ENCODE results near the gene EFCAB10.

EFCAB10 gene

GRCh38 chr7:105596866-105597265 is 15.6 kb upstream of the EFCAB10 start:
- no peak for DNase-seq

DNA sequence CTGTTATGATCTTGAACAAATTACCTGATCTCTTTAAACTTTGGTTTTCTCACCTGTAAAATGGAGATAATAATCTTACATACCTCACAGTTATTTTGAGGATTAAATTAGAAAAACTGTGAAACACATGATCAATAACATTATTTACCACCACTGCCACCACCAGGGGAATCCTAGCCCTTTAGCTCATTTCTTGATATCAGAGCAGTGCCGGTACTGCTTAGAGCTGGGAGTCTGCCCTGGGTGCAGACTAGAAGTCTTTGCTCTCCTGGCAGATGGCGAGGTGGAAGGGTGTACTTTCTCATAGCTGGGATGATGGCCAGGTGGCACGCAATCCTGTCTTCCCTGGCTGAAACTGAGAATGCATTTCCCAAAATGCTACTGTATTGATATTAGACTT is 12.7 kb upstream of the EFCAB10 start:
- DNase-seq: no peak

DNA sequence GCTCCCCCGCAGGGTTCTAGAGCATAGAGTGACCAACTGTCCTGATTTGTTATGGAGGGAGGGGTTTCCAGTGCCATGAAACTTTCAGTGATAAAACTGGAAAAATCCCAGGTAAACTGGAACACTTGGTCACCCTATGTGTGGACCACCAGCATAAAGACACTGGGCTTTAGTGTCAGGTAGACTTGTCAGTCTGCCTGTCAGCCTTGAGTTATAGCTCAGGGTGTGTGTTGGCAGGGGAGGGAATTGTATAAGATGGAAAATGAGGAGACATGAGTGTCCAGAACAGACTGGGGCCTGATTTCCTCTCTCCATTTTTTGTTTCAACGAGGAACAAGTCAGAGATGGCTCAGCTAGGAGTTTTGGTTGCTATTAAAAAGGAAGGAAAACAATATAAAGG is 10.2 kb upstream of the EFCAB10 start:
- no peak for DNase-seq

GRCh38 chr7:105590793-105591192 is 9.5 kb upstream of the EFCAB10 start:
- DNase-seq: no peak

- DNase-seq: peak; percentile 63
These were observed 8.2 kb upstream of the EFCAB10 start for GRCh38 chr7:105589356-105590077.

DNA sequence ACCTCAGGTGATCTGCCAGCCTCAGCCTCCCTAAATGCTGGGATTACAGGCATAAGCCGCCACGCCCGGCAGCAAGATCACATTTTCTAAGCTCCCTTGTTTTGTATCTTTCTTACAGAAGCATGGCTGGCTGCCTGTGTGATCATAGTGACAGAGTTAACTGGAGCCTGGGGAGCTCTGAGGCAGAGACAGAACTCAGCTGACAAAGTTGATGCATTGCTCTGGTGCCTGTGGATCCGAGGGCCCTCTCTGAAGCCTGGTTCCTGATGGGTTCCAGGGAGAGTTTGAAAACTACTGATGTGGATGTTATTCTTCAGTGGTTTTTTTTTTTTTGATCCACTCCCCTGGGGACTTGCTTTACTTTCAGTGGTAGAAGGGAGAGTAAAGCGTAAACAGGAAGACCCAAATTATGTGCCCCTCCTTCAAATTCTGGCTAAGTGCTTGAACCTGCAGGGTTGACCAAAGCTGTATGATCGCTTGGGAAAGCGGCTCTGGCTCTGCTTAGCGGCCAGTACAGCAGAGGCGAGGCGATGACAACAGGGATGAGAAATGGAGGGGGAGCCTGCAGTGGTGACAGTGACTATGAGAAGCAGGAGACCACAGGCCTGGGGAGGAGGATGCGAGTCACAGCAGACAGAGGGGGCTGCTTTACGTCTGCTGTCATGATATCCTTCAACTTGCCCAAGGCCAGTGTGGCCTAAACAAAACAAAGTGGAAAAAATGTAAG is 6.8 kb upstream of the EFCAB10 start:
- no peak for DNase-seq

GRCh38 chr7:105585850-105586500 is 4.7 kb upstream of the EFCAB10 start:
- DNase-seq: no peak

DNA sequence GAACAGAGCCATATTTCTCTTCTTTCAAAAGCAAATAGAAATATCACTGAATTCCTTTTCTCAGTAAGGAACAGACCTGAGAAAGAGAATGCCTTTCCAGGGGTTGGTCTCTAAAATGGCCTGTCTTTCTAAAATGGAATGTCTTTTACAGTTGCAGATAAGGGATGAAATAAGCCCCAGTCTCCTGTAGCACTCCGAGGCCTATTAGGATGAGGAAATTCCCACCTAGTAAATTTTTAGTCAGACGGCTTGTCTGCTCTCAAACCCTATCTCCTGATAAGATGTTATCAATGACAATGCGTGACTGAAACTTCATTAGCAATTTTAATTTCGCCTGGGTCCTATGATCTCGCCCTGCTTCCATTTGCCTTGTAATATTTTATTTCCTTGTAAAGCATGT is 2.9 kb upstream of the EFCAB10 start:
- no peak for DNase-seq

- no peak for DNase-seq
These were observed 1.8 kb upstream of the EFCAB10 start for GRCh38 chr7:105583061-105583460.

- no peak for DNase-seq
These were observed 1.1 kb downstream of the EFCAB10 start for GRCh38 chr7:105580022-105580740.

GRCh38 chr7:105578496-105578895 is 2.8 kb downstream of the EFCAB10 start:
- no peak for DNase-seq

GRCh38 chr7:105577251-105577650 is 4.0 kb downstream of the EFCAB10 start:
- no peak for DNase-seq

- no peak for DNase-seq
These were observed 9.4 kb downstream of the EFCAB10 start for GRCh38 chr7:105571891-105572290.

GRCh38 chr7:105567821-105568220 is 13.5 kb downstream of the EFCAB10 start:
- DNase-seq: no peak

GRCh38 chr7:105567024-105567423 is 14.3 kb downstream of the EFCAB10 start:
- DNase-seq: no peak

DNA sequence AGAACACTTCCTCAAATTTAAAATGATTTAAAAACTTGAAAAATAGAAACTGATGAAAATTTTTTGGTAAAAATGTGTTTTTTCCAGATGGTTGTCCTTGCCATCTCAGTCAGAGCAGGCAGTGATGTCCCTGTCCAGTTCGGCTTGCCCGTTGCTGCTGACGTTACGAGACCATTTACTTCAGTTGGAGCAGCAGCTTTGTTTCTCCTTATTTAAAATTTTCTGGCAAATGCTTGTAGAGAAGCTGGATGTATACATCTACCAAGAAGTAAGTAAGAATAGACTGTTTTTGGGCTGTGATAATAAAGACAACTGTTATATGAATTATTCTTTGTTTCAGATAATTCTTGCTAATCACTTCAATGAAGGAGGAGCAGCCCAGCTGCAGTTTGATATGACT is 16.1 kb downstream of the EFCAB10 start:
- no peak for DNase-seq

- DNase-seq: no peak
These were observed 21.4 kb downstream of the EFCAB10 start for GRCh38 chr7:105559926-105560325.

- no peak for DNase-seq
These were observed 43.0 kb downstream of the EFCAB10 start for GRCh38 chr7:105538339-105538738.

GRCh38 chr7:105532709-105533460 is 48.4 kb downstream of the EFCAB10 start:
- DNase-seq: no peak

- DNase-seq: peak; percentile 93
These were observed 49.3 kb downstream of the EFCAB10 start, which contains the start of gene RINT1 for GRCh38 chr7:105531792-105532671. TSS of gene RINT1 (plus strand) at chr7:105532201. CDS start at chr7:105532316, 115 bp downstream.

- no peak for DNase-seq
These were observed 50.7 kb downstream of the EFCAB10 start for GRCh38 chr7:105530546-105530945.

Measured in left hindlimb (tissue), 1 donor.